GM18508 (cell line): Measurements from ENCODE around the gene FOXI2.

Source experiments
- ATAC-seq: cut with Tn5 transposase; IDR thresholded peaks from one replicate; pipeline ENCODE4 v1.9.1; 2021; ENCODE audit warnings: moderate number of reproducible peaks; ENCODE audit not compliant: insufficient read depth, unreplicated experiment

FOXI2 gene

GRCh38 chr10:127740596-127740995 is 3.6 kb downstream of the FOXI2 start:
- no peak for ATAC-seq

GRCh38 chr10:127743205-127743604 is 6.2 kb downstream of the FOXI2 start:
- ATAC-seq: no peak

GRCh38 chr10:127744956-127745355 is 8.0 kb downstream of the FOXI2 start:
- ATAC-seq: no peak

GRCh38 chr10:127745861-127746260 is 8.9 kb downstream of the FOXI2 start:
- ATAC-seq: no peak

GRCh38 chr10:127755753-127756152 is 18.8 kb downstream of the FOXI2 start:
- no peak for ATAC-seq

- ATAC-seq: no peak
Measured at GRCh38 chr10:127756264-127756663, 19.3 kb downstream of the FOXI2 start.

GRCh38 chr10:127757033-127757432 is 20.0 kb downstream of the FOXI2 start:
- no peak for ATAC-seq

- no peak for ATAC-seq
Measured at GRCh38 chr10:127759276-127759675, 22.3 kb downstream of the FOXI2 start.

- no peak for ATAC-seq
Measured at GRCh38 chr10:127762925-127763324, 25.9 kb downstream of the FOXI2 start.

DNA sequence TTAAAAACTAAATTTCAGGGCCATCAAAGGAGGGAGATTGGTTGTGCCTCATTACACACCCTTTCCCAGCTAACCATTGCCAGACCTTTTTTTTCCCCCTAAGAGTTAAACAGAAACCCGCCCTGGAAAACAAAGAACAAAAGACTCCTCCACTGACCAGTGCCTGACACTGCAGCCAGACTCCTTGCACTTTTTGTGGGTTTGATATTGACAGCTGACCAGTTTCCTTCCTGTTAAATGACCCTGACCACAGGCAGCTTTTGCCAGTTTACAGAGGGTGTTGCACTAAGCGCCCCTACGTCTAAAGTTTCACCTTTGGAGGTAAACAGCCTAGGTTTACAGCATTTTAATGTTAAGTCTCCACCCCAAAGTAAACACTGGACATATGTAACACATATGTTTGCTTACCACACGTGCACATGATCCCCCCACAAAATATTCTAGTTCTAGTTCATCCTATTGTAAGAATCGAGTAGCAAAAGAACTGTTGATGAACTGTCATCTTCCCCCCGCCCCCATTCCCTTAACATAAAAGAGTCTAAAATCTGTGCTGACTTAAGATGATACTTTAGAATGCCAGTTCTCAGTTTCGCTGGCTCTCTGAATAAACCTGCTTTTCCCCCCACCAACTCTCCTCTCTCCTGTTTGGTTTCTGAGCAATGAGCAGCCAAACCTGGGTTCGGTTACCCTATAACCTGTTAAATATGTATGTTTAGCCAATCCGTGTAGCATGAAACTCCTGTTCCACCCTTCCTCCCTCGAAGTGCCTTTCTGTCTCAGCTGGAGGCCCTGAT is 38.0 kb downstream of the FOXI2 start:
- ATAC-seq: no peak

GRCh38 chr10:127776816-127777215 is 39.8 kb downstream of the FOXI2 start:
- ATAC-seq: no peak

DNA sequence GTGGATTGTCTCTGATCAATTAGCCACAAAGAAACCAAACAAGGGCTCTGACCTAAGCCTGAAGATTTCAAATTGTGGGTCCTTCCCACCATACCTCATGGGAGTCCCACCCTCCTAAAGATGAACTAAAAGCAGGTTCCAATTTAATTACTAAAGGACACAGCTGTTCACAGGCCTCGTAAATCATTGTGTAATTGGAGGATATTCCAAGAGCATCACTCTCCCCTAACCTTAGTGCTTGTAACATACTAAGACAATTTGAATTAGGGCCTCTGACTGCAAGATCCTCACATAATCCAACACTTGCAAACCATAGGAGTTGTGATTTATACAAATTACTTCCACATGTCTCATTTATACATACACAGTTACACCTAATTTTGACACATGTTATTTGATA is 44.4 kb downstream of the FOXI2 start:
- no peak for ATAC-seq

DNA sequence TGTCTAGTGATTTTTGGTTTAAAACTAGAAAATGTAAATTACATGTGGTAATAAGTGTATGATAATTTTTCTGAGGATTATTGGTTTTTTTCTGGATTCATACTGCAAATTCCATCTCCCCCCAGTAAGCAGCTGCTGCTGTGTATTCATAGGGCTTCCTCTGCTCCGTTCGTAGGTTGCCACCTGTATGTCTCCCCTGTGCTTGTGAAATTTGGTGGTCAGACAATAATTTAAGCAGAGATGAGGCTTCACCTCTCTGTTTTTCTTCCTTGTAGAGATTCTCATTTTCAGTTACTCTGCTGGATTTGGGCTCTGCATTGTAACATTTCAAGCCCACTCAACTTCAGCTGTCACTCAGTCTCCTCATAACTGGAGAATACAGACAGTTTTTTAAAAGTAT is 50.9 kb downstream of the FOXI2 start:
- no peak for ATAC-seq

- no peak for ATAC-seq
Measured at GRCh38 chr10:127790066-127790624, 53.2 kb downstream of the FOXI2 start.
